Common myeloid progenitor, CD34-positive (primary cell): ENCODE measurements around the gene MMP2.

Source experiments
- CTCF ChIA-PET: fragments of 350-600 bp; sonication (Branson Sonifier 250); formaldehyde crosslinking; loops from one replicate; lab custom pipeline; 2021; ENCODE audit warnings: antibody characterized with exemption; lab: Charles Lee
- POLR2A ChIA-PET: fragments of 350-600 bp; sonication (Branson Sonifier 250); formaldehyde crosslinking; loops from one replicate; lab custom pipeline; 2021; ENCODE audit warnings: antibody characterized with exemption; lab: Charles Lee
- DNase-seq, 3 donors: peaks; one replicate each; pipeline versions ENCODE4 v3.0.0 to v3.0.0-alpha.2; 2013
- H3K27ac ChIP-seq, 2 experiments: 1 replicate in 1 of 2; 2 replicates in 1 of 2; pipeline ENCODE4 v1.7.0; 2013; ENCODE audit warnings: inconsistent platforms in 2 of 2, low read length in 2 of 2, mild to moderate bottlenecking in 2 of 2, low read depth in 1 of 2, moderate library complexity in 1 of 2; ENCODE audit not compliant: severe bottlenecking in 2 of 2, insufficient read depth in 1 of 2, poor library complexity in 1 of 2
- H3K27me3 ChIP-seq, 5 experiments: replicated peaks in 2 of 5; 1 replicate in 3 of 5; 2 replicates in 2 of 5; pipeline versions ENCODE4 v1.6.1 to v1.7.0; 2013; ENCODE audit warnings: low read length in 4 of 5, mild to moderate bottlenecking in 2 of 5, moderate library complexity in 2 of 5, inconsistent platforms in 1 of 5; ENCODE audit not compliant: insufficient read depth in 5 of 5, control insufficient read depth in 4 of 5
- H3K36me3 ChIP-seq, 4 experiments: 1 replicate in 2 of 4; 2 replicates in 2 of 4; pipeline versions ENCODE4 v1.6.1 to v1.7.0; 2013; ENCODE audit warnings: low read length in 3 of 4, control low read depth in 1 of 4, mild to moderate bottlenecking in 1 of 4; ENCODE audit not compliant: control insufficient read depth in 4 of 4, insufficient read depth in 4 of 4
- H3K4me1 ChIP-seq, 4 experiments: 1 replicate in 3 of 4; 2 replicates in 1 of 4; pipeline versions ENCODE4 v1.6.1 to v1.7.1; 2013; ENCODE audit warnings: low read length in 3 of 4, mild to moderate bottlenecking in 3 of 4, control low read depth in 1 of 4, inconsistent platforms in 1 of 4, moderate library complexity in 1 of 4; ENCODE audit not compliant: control insufficient read depth in 4 of 4, insufficient read depth in 4 of 4; ENCODE audit errors: control extremely low read depth in 1 of 4
- H3K4me3 ChIP-seq, 7 experiments: 1 replicate in 4 of 7; 2 replicates in 3 of 7; pipeline versions ENCODE4 v1.5.1 to v1.7.0; 2013; ENCODE audit warnings: mild to moderate bottlenecking in 7 of 7, low read length in 6 of 7, moderate library complexity in 6 of 7, inconsistent platforms in 2 of 7, low read depth in 2 of 7, control low read depth in 1 of 7; ENCODE audit not compliant: insufficient read depth in 4 of 7, control insufficient read depth in 1 of 7; ENCODE audit errors: extremely low read depth in 1 of 7
- H3K9me3 ChIP-seq, 5 experiments: 1 replicate in 4 of 5; 2 replicates in 1 of 5; pipeline versions ENCODE4 v1.6.1 to v1.7.1; 2013; ENCODE audit warnings: low read length in 4 of 5, mild to moderate bottlenecking in 2 of 5, inconsistent platforms in 1 of 5, low read depth in 1 of 5, moderate library complexity in 1 of 5; ENCODE audit not compliant: control insufficient read depth in 4 of 5, insufficient read depth in 2 of 5; ENCODE audit errors: control extremely low read depth in 1 of 5
- WGBS: methylation state at CpG from one replicate; pipeline ENCODE4 v1.1.5; 2013; ENCODE audit not compliant: insufficient coverage; 5-methylcytosine and 5-hydroxymethylcytosine counted together

MMP2 gene

DNA sequence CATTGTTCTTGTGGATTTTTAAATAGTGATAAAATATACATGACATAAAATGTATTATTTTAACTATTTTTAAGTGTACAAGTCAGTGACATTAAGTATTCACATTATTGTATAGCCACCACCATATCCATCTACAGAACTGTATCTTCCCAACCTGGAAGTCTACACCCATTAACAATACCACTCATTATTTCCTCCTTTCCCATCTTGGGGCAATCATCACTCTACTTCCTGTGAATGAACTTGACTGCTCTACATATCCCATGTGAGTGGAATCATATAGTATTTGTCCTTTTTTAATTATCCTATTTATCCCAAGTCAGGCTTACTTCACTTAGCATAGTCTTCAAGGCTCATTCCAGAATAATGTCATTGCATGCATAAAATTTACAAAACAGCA, 40.7 kb upstream of the MMP2 start:
- no peak overlapping the region for H3K27ac ChIP-seq

DNA sequence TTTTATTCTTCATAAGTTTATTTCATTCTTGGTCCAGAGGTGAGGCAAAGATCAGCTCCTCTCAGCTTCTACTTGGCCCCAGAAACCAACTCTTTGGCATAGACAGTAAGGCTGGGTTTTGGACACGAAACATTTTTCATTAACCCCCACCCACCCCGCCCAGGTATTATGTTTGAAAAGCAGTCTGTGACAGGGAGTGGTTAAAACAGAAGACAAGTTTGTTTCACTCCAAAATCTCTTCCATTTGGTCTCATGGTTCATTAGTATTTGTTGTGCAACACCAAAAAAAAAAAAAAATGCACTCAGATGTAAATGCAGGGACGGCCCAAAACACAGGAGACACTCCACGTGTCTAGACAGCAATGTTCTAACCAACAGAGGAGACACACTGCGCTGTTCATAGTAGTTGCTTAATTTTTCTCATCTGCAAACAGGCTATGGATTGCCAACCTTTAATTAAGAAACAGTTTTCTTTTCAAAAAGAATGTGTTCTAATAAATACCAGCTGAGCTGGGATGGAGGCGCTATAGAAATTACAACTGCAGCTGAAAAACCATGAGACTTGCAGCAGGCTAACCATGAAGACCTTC, 39.8 kb upstream of the MMP2 start:
- WGBS = 91% methylated on average over 6 of the region's 6 CpGs
- H3K4me1 ChIP-seq = peaks cover 10 to 43% (median 29%) of the 10 kb centered on the region in 4 experiments
- POLR2A ChIA-PET = interaction anchor here (0.6 kb wide), 2 partner anchors 10 to 42 kb away, joined by 3 to 4 read pairs; no protein-coding TSS in a partner anchor
- DNase-seq = no peak
- H3K27me3 ChIP-seq = no peaks in the 10 kb centered on the region
- no peak overlapping the region for H3K27ac ChIP-seq
- CTCF ChIA-PET = interaction anchor here (1.1 to 1.2 kb wide), 2 partner anchors 12 to 26 kb away, joined by 3 to 7 read pairs; no protein-coding TSS in a partner anchor
- H3K36me3 ChIP-seq = no peaks in the 10 kb centered on the region
- H3K9me3 ChIP-seq = no peaks in the 10 kb centered on the region
- no peak overlapping the region for H3K4me3 ChIP-seq

More for the DNA sequence above, 40.7 kb upstream of the MMP2 start:
- H3K9me3 ChIP-seq = no peaks in the 10 kb centered on the region
- H3K4me1 ChIP-seq = peaks cover 10 to 47% (median 31%) of the 10 kb centered on the region in 4 experiments
- ChIA-PET POLR2A (no interaction called here), CTCF (interaction anchor here (1.1 kb wide), 1 partner anchor 11 kb away, joined by 3 read pairs; no protein-coding TSS in a partner anchor)
- H3K36me3 ChIP-seq = no peaks in the 10 kb centered on the region
- H3K27me3 ChIP-seq = no peaks in the 10 kb centered on the region
- DNase-seq = no peak
- H3K4me3 ChIP-seq = no peak overlapping the region

DNA sequence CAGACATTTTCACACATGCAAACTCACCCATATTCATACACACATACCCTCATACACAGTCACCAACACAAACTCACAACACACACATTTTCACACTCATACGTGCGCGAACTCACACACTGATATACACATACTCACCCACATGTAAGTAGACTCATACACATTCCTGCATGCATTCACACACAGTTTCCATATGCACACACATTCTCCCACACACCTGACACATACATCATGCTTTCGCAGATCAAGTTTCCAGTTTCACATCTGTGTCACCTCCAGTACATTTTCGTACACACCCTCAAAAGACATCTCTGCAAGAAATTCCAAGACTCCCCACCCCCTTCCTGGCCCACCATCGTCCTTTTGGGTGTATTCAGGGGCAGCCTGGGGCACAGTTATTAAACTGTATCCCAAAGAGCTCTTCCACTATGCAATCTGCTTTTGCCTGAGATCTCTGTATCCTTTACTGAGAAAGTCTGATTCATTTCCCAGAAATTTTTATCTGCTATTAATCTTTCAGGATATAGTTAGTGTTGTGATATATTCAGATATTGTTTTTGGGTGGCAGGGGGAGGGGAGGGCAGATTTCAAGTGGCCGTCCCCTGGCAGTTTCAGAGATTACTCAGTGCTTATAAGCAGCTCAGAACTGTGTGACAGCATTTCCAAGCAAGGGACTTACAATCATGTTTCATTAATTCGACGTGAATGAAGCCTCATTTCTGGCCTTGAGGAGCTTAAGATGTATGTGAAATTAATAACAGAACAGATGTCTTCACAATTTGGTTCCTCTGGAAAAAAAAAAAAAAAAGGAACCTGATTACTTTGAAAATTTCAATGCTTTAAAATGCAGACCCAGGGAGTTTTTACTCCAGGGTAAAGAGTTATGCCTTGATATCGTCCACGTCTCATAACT, 35.3 kb upstream of the MMP2 start:
- H3K36me3 ChIP-seq = no peaks in the 10 kb centered on the region
- H3K4me1 ChIP-seq = peaks cover 0 to 18% (median 13%) of the 10 kb centered on the region in 4 experiments
- 70% methylated on average over 9 of the region's 11 CpGs for WGBS
- H3K9me3 ChIP-seq = no peaks in the 10 kb centered on the region
- ChIA-PET CTCF (interaction anchor here (1.2 to 4.9 kb wide), 3 partner anchors 12 to 269 kb away, joined by 3 to 27 read pairs (median 3); no protein-coding TSS in a partner anchor), POLR2A (interaction anchor here (0.6 kb wide), 1 partner anchor 269 kb away, joined by 3 read pairs; no protein-coding TSS in a partner anchor)
- DNase-seq = no peak
- H3K4me3 ChIP-seq = no peak overlapping the region
- no peak overlapping the region for H3K27ac ChIP-seq
- H3K27me3 ChIP-seq = no peaks in the 10 kb centered on the region

DNA sequence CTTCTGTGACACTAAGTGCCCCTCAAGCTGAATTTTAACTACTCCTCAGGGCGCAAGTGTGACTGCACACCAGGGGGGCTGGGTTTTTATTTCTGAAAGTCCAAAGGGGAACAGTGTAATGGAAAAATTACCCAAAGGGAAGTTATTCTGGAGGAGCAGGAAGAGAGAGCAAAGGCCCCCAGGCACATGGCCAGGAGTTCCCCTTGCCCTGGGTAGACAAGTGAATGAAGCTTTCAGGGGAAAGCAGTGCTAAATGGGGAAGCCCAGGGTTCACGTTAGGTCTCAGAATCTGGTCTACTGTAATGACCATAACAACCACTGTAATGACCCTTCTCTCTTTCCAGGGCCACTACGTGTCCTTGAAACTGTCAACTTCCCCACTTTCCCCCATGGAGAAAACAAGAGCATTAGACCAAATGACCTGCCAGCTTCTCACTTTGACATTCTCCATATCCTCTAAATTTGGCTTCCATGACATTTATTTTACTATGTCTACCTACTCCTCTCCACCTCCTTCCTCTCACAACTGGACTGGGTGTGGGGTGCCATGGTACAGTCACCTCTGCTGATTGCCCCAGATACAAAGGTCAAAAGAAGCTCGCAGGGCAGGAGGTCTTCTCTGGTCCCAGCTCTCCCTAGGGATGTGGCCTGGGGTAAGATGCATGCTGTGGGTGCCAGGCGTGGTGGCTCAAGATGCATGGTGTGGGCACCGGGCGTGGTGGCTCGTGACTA, 34.1 kb upstream of the MMP2 start:
- Histone ChIP-seq H3K36me3 (no peaks in the 10 kb centered on the region), H3K9me3 (no peaks in the 10 kb centered on the region), H3K27ac (no peak overlapping the region), H3K4me3 (peak overlapping the region in 1 of 7 experiments; percentile 30), H3K27me3 (no peaks in the 10 kb centered on the region), H3K4me1 (peaks cover 0 to 18% (median 13%) of the 10 kb centered on the region in 4 experiments)
- DNase-seq = peak; percentile 14 to 63 (median 62)
- CTCF ChIA-PET = interaction anchor here (0.9 to 4.9 kb wide), 4 partner anchors 11 to 267 kb away, joined by 3 to 27 read pairs (median 3); no protein-coding TSS in a partner anchor
- POLR2A ChIA-PET = interaction anchor here (0.6 kb wide), 1 partner anchor 268 kb away, joined by 3 read pairs; no protein-coding TSS in a partner anchor
- 73% methylated on average over 7 of the region's 8 CpGs for WGBS

DNA sequence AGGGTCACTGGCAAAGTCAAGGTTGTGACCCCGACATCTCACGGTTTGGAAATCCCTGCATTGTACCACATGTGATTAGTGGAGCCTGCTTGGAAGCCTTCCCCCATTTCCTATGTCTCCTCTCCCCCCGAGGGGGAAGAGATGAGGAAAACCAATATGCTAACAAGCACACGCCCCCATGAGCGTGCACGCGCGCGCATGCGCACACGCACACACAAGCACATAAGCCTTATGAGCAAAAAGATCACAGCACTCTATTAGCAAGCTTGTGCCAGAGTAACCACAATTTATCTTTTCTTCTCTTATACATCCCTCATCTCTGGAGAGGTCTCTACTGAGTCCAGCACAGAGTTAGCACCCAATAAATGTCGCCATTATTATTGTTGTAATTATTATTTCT, 31.8 kb upstream of the MMP2 start:
- no peaks in the 10 kb centered on the region for H3K36me3 ChIP-seq
- H3K4me3 ChIP-seq = no peak overlapping the region
- no peaks in the 10 kb centered on the region for H3K9me3 ChIP-seq
- DNase-seq = no peak
- no peaks in the 10 kb centered on the region for H3K27me3 ChIP-seq
- no peak overlapping the region for H3K27ac ChIP-seq
- H3K4me1 ChIP-seq = peaks cover 0 to 18% (median 13%) of the 10 kb centered on the region in 4 experiments
- ChIA-PET CTCF (interaction anchor here (4.9 kb wide), 1 partner anchor 17 kb away, joined by 27 read pairs; no protein-coding TSS in a partner anchor), POLR2A (no interaction called here)
- WGBS = 100% methylated on average over 3 of the region's 12 CpGs

DNA sequence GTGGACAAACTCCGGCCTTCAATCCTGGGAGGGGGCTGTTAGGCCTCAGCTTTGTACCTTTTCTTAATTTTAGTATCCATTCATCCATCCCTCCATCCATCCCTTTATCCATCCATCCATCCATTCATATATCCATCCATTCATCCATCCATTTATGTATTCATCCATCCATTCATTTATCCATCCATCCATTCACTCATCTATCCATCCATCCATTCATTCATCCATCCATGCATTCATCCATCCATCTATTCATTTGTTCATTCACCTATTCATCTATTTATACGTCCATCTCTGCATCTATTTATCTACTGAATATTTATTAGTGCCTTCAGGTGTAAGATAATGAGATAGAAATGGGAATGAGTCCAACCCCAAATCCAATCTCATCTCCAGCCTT, 26.0 kb upstream of the MMP2 start:
- no peaks in the 10 kb centered on the region for H3K4me1 ChIP-seq
- DNase-seq = no peak
- peaks cover 0 to 2% (median 0%) of the 10 kb centered on the region in 5 experiments for H3K9me3 ChIP-seq
- H3K27me3 ChIP-seq = no peaks in the 10 kb centered on the region
- 100% methylated on average over 1 of the region's 2 CpGs for WGBS
- H3K27ac ChIP-seq = no peak overlapping the region
- ChIA-PET CTCF (interaction anchor here (0.9 kb wide), 1 partner anchor 249 kb away, joined by 3 read pairs; no protein-coding TSS in a partner anchor), POLR2A (no interaction called here)
- no peak overlapping the region for H3K4me3 ChIP-seq
- no peaks in the 10 kb centered on the region for H3K36me3 ChIP-seq
